Uterus (tissue), 2 donors: Measurements from ENCODE around the gene SURF2.
"Not testable (repeated sequence)": the region's sequence is repeated elsewhere in the genome, so short reads cannot be mapped to it uniquely, and the experiment has no call there.

Experiments used
- POLR2A ChIP-seq, 2 donors: fragments of 450-650 bp; IDR thresholded peaks; one replicate each; pipeline ENCODE4 v1.6.1; 2016; ENCODE audit warnings: antibody characterized with exemption in 2 of 2, mild to moderate bottlenecking in 1 of 2, moderate library complexity in 1 of 2
- TF ChIP-seq, protein P1 (sequence below), 4 experiments: fragments of 200-600 bp in 2 of 4; fragments of 450-650 bp in 2 of 4; sonication (generic) in 2 of 4; IDR thresholded peaks; one replicate each; pipeline ENCODE4 v1.5.1; 2016 to 2019; ENCODE audit warnings: antibody characterized with exemption in 4 of 4, mild to moderate bottlenecking in 2 of 4, moderate library complexity in 1 of 4

DNA sequence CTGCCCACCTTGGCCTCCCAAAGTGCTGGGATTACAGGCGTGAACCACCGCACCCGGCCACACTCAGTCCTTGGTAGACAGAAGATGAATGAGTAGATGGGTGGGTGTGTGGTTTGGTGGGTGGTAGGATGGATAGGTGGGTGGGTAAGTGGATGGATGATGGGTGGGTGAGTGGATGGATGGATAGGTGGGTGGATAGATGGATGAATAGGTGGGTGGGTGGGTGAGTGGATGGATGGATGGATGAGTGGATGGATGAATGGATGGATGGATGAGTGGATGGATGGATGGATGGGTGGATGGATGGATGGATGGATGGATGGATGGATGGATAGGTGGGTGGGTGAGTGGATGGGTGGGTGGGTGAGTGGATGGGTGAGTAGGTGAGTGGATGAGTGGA is 36.0 kb downstream of the SURF2 start:
- TF ChIP-seq POLR2A (IDR thresholded peaks at IDR 0.05), result not testable (repeated sequence)
- TF ChIP-seq, protein P1, sequence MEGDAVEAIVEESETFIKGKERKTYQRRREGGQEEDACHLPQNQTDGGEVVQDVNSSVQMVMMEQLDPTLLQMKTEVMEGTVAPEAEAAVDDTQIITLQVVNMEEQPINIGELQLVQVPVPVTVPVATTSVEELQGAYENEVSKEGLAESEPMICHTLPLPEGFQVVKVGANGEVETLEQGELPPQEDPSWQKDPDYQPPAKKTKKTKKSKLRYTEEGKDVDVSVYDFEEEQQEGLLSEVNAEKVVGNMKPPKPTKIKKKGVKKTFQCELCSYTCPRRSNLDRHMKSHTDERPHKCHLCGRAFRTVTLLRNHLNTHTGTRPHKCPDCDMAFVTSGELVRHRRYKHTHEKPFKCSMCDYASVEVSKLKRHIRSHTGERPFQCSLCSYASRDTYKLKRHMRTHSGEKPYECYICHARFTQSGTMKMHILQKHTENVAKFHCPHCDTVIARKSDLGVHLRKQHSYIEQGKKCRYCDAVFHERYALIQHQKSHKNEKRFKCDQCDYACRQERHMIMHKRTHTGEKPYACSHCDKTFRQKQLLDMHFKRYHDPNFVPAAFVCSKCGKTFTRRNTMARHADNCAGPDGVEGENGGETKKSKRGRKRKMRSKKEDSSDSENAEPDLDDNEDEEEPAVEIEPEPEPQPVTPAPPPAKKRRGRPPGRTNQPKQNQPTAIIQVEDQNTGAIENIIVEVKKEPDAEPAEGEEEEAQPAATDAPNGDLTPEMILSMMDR (IDR thresholded peaks at IDR 0.05), result not testable (repeated sequence)
